Caco-2 (cell line): ENCODE results near the gene ARPC1B. TPM values are rescaled to one million over a fixed set of nuclear protein-coding genes. Genes with fewer than 3 reads are reported as not detected.

Experiments
- BruUV-seq: library from RNA; stranded (reverse); fragments of 400-500 nt; replicated peaks from 2 replicates; lab custom pipeline; 2021; lab: Mats Ljungman, UMichigan
- CTCF ChIA-PET: fragments of 300-600 bp; sonication (Branson Sonifier 250); formaldehyde crosslinking; loops from one replicate; lab custom pipeline; 2022; ENCODE audit warnings: antibody characterized with exemption; lab: Charles Lee
- POLR2A ChIA-PET: fragments of 300-600 bp; sonication (Branson Sonifier 250); formaldehyde crosslinking; loops from one replicate; lab custom pipeline; 2022; ENCODE audit warnings: antibody characterized with exemption; lab: Charles Lee
- DNase-seq, 2 experiments: peaks; one replicate each; pipeline versions ENCODE4 v3.0.0 to v3.0.0-alpha.2; 2020 to 2022
- H3K27me3 ChIP-seq: replicated peaks from 2 replicates; pipeline ENCODE4 v1.6.0; 2011; ENCODE audit warnings: low read length; ENCODE audit not compliant: control insufficient read depth, insufficient read depth
- H3K36me3 ChIP-seq: 2 replicates; pipeline ENCODE4 v1.5.1; 2011; ENCODE audit warnings: low read length; ENCODE audit not compliant: control insufficient read depth, insufficient read depth
- H3K4me1 ChIP-seq: fragments of 250-450 bp; sonication (Bioruptor Pico); 2 replicates; pipeline ENCODE4 v1.5.1; 2020; ENCODE audit warnings: mild to moderate bottlenecking
- H3K4me3 ChIP-seq: 2 replicates; pipeline ENCODE4 v1.5.1; 2011; ENCODE audit warnings: low read depth, mild to moderate bottlenecking, control low read depth, low read length
- H3K9me3 ChIP-seq: fragments of 250-450 bp; sonication (Bioruptor Pico); 2 replicates; pipeline ENCODE4 v1.5.1; 2020; ENCODE audit warnings: mild to moderate bottlenecking, moderate library complexity
- H3K27ac Mint-ChIP-seq: one replicate; pipeline ENCODE4 v1.8.0; 2022; ENCODE audit warnings: mixed read lengths; ENCODE audit not compliant: unreplicated experiment
- H3K27me3 Mint-ChIP-seq: one replicate; pipeline ENCODE4 v1.8.0; 2022; ENCODE audit warnings: mixed read lengths; ENCODE audit not compliant: insufficient read depth, unreplicated experiment
- H3K36me3 Mint-ChIP-seq: one replicate; pipeline ENCODE4 v1.8.0; 2022; ENCODE audit warnings: mild to moderate bottlenecking, mixed read lengths; ENCODE audit not compliant: insufficient read depth, unreplicated experiment
- H3K4me1 Mint-ChIP-seq: one replicate; pipeline ENCODE4 v1.8.0; 2022; ENCODE audit warnings: low read depth, mixed read lengths; ENCODE audit not compliant: unreplicated experiment
- H3K4me3 Mint-ChIP-seq: one replicate; pipeline ENCODE4 v1.8.0; 2022; ENCODE audit warnings: mild to moderate bottlenecking, moderate library complexity, mixed read lengths; ENCODE audit not compliant: unreplicated experiment
- H3K9me3 Mint-ChIP-seq: one replicate; pipeline ENCODE4 v1.8.0; 2022; ENCODE audit warnings: mixed read lengths; ENCODE audit not compliant: unreplicated experiment
- CTCF ChIP-seq, 2 experiments: fragments of 200-600 bp in 1 of 2; IDR thresholded peaks; 1 replicate in 1 of 2; 2 replicates in 1 of 2; pipeline versions ENCODE4 v1.5.1 to v1.8.0; 2011 to 2022; ENCODE audit warnings: antibody characterized with exemption in 1 of 2, control low read depth in 1 of 2, inconsistent platforms in 1 of 2, low read depth in 1 of 2, low read length in 1 of 2, mild to moderate bottlenecking in 1 of 2, moderate library complexity in 1 of 2; ENCODE audit not compliant: insufficient read depth in 1 of 2, severe bottlenecking in 1 of 2, unreplicated experiment in 1 of 2
- intact Hi-C: fragments of 100-400 bp; cut with micrococcal nuclease; formaldehyde crosslinking; loops from one replicate; pipeline ENCODE4 v1.10.0; 2022; ENCODE audit not compliant: unreplicated experiment
- total RNA-seq: library from RNA; stranded (reverse); gene quantifications from 2 replicates; pipeline ENCODE4 v1.2.3, GENCODE V29; 2022

Gene ARPC1B
- total RNA-seq, 1 experiment from 2014 or later = 128 TPM

DNA sequence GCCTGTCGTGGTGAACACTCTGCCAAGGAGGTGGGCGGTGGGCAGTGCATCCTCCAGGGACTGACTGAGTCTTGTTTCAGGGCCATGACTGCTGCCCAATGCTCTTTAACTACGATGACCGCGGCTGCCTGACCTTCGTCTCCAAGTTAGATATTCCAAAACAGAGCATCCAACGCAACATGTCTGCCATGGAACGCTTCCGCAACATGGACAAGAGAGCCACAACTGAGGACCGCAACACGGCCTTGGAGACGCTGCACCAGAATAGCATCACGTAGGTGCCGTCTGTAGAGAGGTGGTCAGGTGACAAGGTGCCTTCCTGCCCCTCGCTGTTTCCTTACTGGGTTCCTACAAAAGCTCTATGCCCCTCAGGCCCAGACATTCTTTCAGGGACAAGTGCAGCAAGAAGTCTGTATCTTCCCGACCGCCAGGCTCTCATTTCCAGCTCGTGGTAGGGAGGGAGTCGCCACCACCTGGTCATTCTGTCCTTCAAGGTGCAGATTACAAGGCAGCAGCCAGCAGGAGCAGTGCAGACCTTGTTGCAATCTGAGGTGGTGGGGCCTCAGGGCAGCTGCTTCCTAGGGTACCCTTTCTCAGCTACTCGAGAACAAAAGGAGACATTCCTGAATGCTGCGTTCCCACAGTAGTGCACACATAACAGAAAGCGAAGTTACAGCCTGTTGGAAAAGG, 14.9 kb upstream of the ARPC1B start:
- H3K9me3 Mint-ChIP-seq = no peaks in the 10 kb centered on the region
- H3K27me3 Mint-ChIP-seq = no peaks in the 10 kb centered on the region
- BruUV-seq = no TSS peak
- H3K4me1 ChIP-seq = no peaks in the 10 kb centered on the region
- peak; percentile 31 to 51 for DNase-seq
- no peak overlapping the region for H3K4me3 ChIP-seq
- ChIA-PET POLR2A (no interaction called here), CTCF (interaction anchor here (0.7 kb wide), 1 partner anchor 1339 kb away, joined by 4 read pairs; no protein-coding TSS in a partner anchor)
- intact Hi-C loops = no loop called here
- no peaks in the 10 kb centered on the region for H3K4me1 Mint-ChIP-seq
- no peaks in the 10 kb centered on the region for H3K9me3 ChIP-seq
- no peak overlapping the region for H3K27ac Mint-ChIP-seq
- TF ChIP-seq CTCF (IDR thresholded peaks at IDR 0.05; ENCODE audit: insufficient read depth in 1 of 2, low read depth in 1 of 2, low read length in 1 of 2, severe bottlenecking in 1 of 2, unreplicated experiment in 1 of 2) = peak in 1 of 2 experiments; percentile 18
- H3K27me3 ChIP-seq = no peaks in the 10 kb centered on the region
- H3K4me3 Mint-ChIP-seq = no peak overlapping the region
- H3K36me3 ChIP-seq = peaks cover 5% of the 10 kb centered on the region; the same call in 1 of the 2 replicates
- peaks cover 92% of the 10 kb centered on the region for H3K36me3 Mint-ChIP-seq

DNA sequence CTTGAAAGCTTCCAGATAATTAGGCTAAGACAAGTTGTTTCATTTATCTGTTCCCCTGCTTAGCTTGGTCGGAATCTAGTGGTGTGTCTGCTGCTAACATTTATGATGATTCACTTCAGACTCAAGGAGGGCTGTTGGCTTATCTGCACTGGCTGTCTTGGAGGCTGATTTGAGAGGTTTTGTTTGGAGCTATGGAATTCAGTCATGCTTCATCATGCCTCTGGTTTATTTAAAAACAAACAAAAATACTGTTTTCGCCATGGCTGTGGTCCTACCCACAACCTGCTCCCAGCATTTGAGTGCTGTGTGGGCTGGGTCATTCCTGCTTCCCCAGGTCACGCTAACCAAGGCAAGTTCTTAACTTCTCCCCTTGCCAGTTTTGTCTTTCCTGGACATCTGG, 11.7 kb upstream of the ARPC1B start:
- H3K27ac Mint-ChIP-seq = no peak overlapping the region
- peaks cover 92% of the 10 kb centered on the region for H3K36me3 Mint-ChIP-seq

DNA sequence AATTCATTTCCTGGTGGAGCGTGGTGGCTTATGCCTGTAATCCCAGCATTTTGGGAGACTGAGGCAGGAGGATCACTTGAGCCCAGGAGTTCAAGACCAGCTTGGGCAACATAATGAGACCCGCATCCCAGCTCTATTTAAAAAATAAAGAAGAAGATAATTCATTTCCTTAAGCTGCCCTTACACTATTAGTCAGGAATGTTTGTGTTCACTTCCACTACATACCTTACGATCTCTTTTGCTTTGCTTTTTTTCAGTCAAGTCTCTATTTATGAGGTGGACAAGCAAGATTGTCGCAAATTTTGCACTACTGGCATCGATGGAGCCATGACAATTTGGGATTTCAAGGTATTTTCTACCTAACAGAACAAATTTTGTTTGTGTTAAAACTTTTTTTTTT, 11.2 kb upstream of the ARPC1B start:
- Mint-ChIP-seq H3K4me3 (no peak overlapping the region), H3K27ac (no peak overlapping the region), H3K27me3 (no peaks in the 10 kb centered on the region), H3K9me3 (no peaks in the 10 kb centered on the region), H3K4me1 (no peaks in the 10 kb centered on the region), H3K36me3 (peaks cover 87% of the 10 kb centered on the region)
- CTCF ChIA-PET = no interaction called here
- TF ChIP-seq CTCF (IDR thresholded peaks at IDR 0.05; ENCODE audit: insufficient read depth in 1 of 2, low read depth in 1 of 2, low read length in 1 of 2, severe bottlenecking in 1 of 2, unreplicated experiment in 1 of 2) = no peak
- Histone ChIP-seq H3K36me3 (peaks cover 3% of the 10 kb centered on the region; the same call in 1 of the 2 replicates), H3K27me3 (no peaks in the 10 kb centered on the region), H3K9me3 (no peaks in the 10 kb centered on the region), H3K4me3 (no peak overlapping the region), H3K4me1 (peaks cover 6% of the 10 kb centered on the region; the same call in 1 of the 2 replicates)
- intact Hi-C loops = no loop called here
- POLR2A ChIA-PET = no interaction called here
- no peak for DNase-seq
- BruUV-seq = no TSS peak

More for the DNA sequence above, 11.7 kb upstream of the ARPC1B start:
- H3K4me3 Mint-ChIP-seq = no peak overlapping the region
- DNase-seq = no peak
- ChIA-PET CTCF (interaction anchor here (0.7 kb wide), 1 partner anchor 29 kb away, joined by 4 read pairs; no protein-coding TSS in a partner anchor), POLR2A (interaction anchor here (0.6 kb wide), 1 partner anchor 10 kb away, joined by 4 read pairs; no protein-coding TSS in a partner anchor)
- Histone ChIP-seq H3K27me3 (no peaks in the 10 kb centered on the region), H3K4me1 (peaks cover 6% of the 10 kb centered on the region; the same call in 1 of the 2 replicates), H3K4me3 (no peak overlapping the region), H3K9me3 (no peaks in the 10 kb centered on the region), H3K36me3 (peaks cover 5% of the 10 kb centered on the region; the same call in 1 of the 2 replicates)
- H3K4me1 Mint-ChIP-seq = no peaks in the 10 kb centered on the region
- no peaks in the 10 kb centered on the region for H3K27me3 Mint-ChIP-seq
- intact Hi-C loops = no loop called here
- no peaks in the 10 kb centered on the region for H3K9me3 Mint-ChIP-seq
- no TSS peak for BruUV-seq
- no peak for TF ChIP-seq CTCF (IDR thresholded peaks at IDR 0.05; ENCODE audit: insufficient read depth in 1 of 2, low read depth in 1 of 2, low read length in 1 of 2, severe bottlenecking in 1 of 2, unreplicated experiment in 1 of 2)
